ENCODE measurements around the gene DLGAP1. TPM values are rescaled to one million over a fixed set of nuclear protein-coding genes. Genes with fewer than 3 reads are reported as not detected.
A peak's percentile ranks its signal among the peaks of the same experiment; 100 is the strongest.

The DLGAP1 gene
- total RNA-seq, 2 experiments from 2014 or later = 0.31 to 0.36 TPM

GRCh38 chr18:3669376-3669775 is 785.7 kb downstream of the DLGAP1 start:
- Histone ChIP-seq H3K9me3 (ENCODE audit: control insufficient read depth in 1 of 2, insufficient read depth in 1 of 2, low read length in 2 of 2) (no peaks in the 10 kb centered on the region), H3K4me1 (ENCODE audit: insufficient read depth, low read length) (peaks cover 7% of the 10 kb centered on the region), H3K4me3 (ENCODE audit: low read length) (no peak overlapping the region), H3K27ac (ENCODE audit: low read depth in 1 of 2, low read length in 2 of 2) (no peak overlapping the region), H3K36me3 (ENCODE audit: insufficient read depth, low read length) (no peaks in the 10 kb centered on the region), H3K27me3 (ENCODE audit: control insufficient read depth in 1 of 2, insufficient read depth in 2 of 2, low read length in 2 of 2) (no peaks in the 10 kb centered on the region)
- no peak for TF ChIP-seq CTCF (IDR thresholded peaks at IDR 0.05)
- CTCF ChIA-PET = no interaction called here
- Mint-ChIP-seq H3K4me3 (no peak overlapping the region), H3K27me3 (no peaks in the 10 kb centered on the region), H3K36me3 (ENCODE audit: low read depth) (no peaks in the 10 kb centered on the region), H3K27ac (no peak overlapping the region), H3K4me1 (ENCODE audit: low read depth) (peaks cover 7% of the 10 kb centered on the region), H3K9me3 (no peaks in the 10 kb centered on the region)
- ATAC-seq (ENCODE audit: poor library complexity) (no peak), DNase-seq (no peak)
- POLR2A ChIA-PET = no interaction called here
- intact Hi-C loops (cut with DNase I, micrococcal nuclease) = loop anchor here (2.0 to 10.0 kb wide), 5 partner anchors 77 to 735 kb away; no protein-coding TSS in a partner anchor

GRCh38 chr18:3667255-3668137 is 787.6 kb downstream of the DLGAP1 start:
- Histone ChIP-seq H3K36me3 (ENCODE audit: insufficient read depth, low read length) (no peaks in the 10 kb centered on the region), H3K4me3 (ENCODE audit: low read length) (no peak overlapping the region), H3K4me1 (ENCODE audit: insufficient read depth, low read length) (peaks cover 7% of the 10 kb centered on the region), H3K27me3 (ENCODE audit: control insufficient read depth in 1 of 2, insufficient read depth in 2 of 2, low read length in 2 of 2) (no peaks in the 10 kb centered on the region), H3K9me3 (ENCODE audit: control insufficient read depth in 1 of 2, insufficient read depth in 1 of 2, low read length in 2 of 2) (no peaks in the 10 kb centered on the region), H3K27ac (ENCODE audit: low read depth in 1 of 2, low read length in 2 of 2) (no peak overlapping the region)
- TF ChIP-seq CTCF (IDR thresholded peaks at IDR 0.05) = no peak
- no peaks in the 10 kb centered on the region for H3K27me3 Mint-ChIP-seq
- ChIA-PET CTCF (interaction anchor here (0.9 to 2.9 kb wide), 8 partner anchors 74 to 380 kb away, joined by 3 to 26 read pairs (median 6); no protein-coding TSS in a partner anchor), POLR2A (interaction anchor here (0.9 to 4.0 kb wide), 5 partner anchors 72 to 384 kb away, joined by 3 to 31 read pairs (median 8); no protein-coding TSS in a partner anchor)
- no peak overlapping the region for H3K4me3 Mint-ChIP-seq
- ATAC-seq (ENCODE audit: poor library complexity) (no peak), DNase-seq (no peak)
- H3K27ac Mint-ChIP-seq = no peak overlapping the region
- H3K9me3 Mint-ChIP-seq = no peaks in the 10 kb centered on the region
- H3K36me3 Mint-ChIP-seq (ENCODE audit: low read depth) = no peaks in the 10 kb centered on the region
- peaks cover 7% of the 10 kb centered on the region for H3K4me1 Mint-ChIP-seq (ENCODE audit: low read depth)
- intact Hi-C loops (cut with DNase I, micrococcal nuclease) = loop anchor here (2.0 to 10.0 kb wide), 5 partner anchors 75 to 733 kb away; no protein-coding TSS in a partner anchor

GRCh38 chr18:3666526-3667254 is 788.4 kb downstream of the DLGAP1 start:
- intact Hi-C loops (cut with DNase I, micrococcal nuclease) = loop anchor here (1.0 to 10.0 kb wide), 6 partner anchors 74 to 732 kb away; no protein-coding TSS in a partner anchor
- Histone ChIP-seq H3K9me3 (ENCODE audit: control insufficient read depth in 1 of 2, insufficient read depth in 1 of 2, low read length in 2 of 2) (no peaks in the 10 kb centered on the region), H3K36me3 (ENCODE audit: insufficient read depth, low read length) (no peaks in the 10 kb centered on the region), H3K4me3 (ENCODE audit: low read length) (no peak overlapping the region), H3K4me1 (ENCODE audit: insufficient read depth, low read length) (peaks cover 7% of the 10 kb centered on the region), H3K27ac (ENCODE audit: low read depth in 1 of 2, low read length in 2 of 2) (no peak overlapping the region), H3K27me3 (ENCODE audit: control insufficient read depth in 1 of 2, insufficient read depth in 2 of 2, low read length in 2 of 2) (no peaks in the 10 kb centered on the region)
- TF ChIP-seq CTCF (IDR thresholded peaks at IDR 0.05) = peak; percentile 36
- POLR2A ChIA-PET = interaction anchor here (0.6 to 4.0 kb wide), 13 partner anchors 61 to 929 kb away, joined by 3 to 31 read pairs (median 4); partner anchors contain the start of gene MYL12A
- Mint-ChIP-seq H3K4me1 (ENCODE audit: low read depth) (peaks cover 7% of the 10 kb centered on the region), H3K36me3 (ENCODE audit: low read depth) (no peaks in the 10 kb centered on the region), H3K4me3 (no peak overlapping the region), H3K27me3 (no peaks in the 10 kb centered on the region), H3K27ac (no peak overlapping the region), H3K9me3 (no peaks in the 10 kb centered on the region)
- CTCF ChIA-PET = interaction anchor here (0.6 to 2.9 kb wide), 37 partner anchors 20 to 673 kb away, joined by 3 to 30 read pairs (median 4); partner anchors contain the start of gene MYL12B
- ATAC-seq (ENCODE audit: poor library complexity) = no peak
- no peak for DNase-seq

Data from CD4-positive, alpha-beta T cell (primary cell).